ENCODE data around the gene IL5RA.

IL5RA gene

DNA sequence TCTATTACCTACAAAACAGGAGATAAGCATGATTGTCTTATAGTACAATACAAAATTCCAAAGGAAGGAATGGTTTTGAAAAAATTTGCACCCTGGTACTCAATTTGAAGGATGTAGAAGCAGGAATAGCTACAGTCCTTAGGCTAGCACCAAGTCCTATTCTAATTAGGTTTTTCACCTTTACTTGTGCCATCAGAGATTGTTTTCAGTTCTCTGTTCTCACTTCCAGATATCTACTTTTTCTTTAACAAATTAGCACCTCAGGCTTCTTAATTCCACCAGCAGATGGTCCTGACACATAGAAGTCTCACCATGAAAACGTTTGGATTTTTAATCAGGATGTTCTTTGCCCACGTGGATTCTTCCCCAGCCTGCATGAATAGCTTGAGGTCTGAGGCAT, 43.8 kb downstream of the IL5RA start:
- TF ChIP-seq, protein P1, sequence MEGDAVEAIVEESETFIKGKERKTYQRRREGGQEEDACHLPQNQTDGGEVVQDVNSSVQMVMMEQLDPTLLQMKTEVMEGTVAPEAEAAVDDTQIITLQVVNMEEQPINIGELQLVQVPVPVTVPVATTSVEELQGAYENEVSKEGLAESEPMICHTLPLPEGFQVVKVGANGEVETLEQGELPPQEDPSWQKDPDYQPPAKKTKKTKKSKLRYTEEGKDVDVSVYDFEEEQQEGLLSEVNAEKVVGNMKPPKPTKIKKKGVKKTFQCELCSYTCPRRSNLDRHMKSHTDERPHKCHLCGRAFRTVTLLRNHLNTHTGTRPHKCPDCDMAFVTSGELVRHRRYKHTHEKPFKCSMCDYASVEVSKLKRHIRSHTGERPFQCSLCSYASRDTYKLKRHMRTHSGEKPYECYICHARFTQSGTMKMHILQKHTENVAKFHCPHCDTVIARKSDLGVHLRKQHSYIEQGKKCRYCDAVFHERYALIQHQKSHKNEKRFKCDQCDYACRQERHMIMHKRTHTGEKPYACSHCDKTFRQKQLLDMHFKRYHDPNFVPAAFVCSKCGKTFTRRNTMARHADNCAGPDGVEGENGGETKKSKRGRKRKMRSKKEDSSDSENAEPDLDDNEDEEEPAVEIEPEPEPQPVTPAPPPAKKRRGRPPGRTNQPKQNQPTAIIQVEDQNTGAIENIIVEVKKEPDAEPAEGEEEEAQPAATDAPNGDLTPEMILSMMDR (IDR thresholded peaks at IDR 0.05; ENCODE audit: low read depth, low read length) = no peak
- DNase-seq (ENCODE audit: extremely low read depth, low read depth) = no peak

DNA sequence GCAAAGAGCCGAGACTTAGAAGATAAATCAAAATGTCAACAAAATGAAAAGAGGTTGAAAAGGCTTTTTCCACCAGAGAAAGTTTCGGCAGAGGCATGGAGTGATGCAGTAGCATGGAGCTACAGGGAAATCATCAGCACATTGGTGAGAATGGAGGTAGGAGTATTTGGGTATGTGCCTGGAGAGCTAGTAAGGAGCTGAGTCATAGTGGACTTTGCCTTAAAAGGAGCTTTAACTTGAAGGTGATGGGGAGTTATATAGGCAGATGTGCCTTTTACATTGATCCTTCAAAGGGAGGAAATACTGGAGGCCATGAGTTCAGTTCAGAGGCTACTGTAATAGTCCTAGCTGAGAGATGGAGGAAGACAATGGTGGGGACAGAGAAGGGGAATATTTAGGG, 44.3 kb downstream of the IL5RA start:
- DNase-seq (ENCODE audit: extremely low read depth, low read depth) = no peak
- TF ChIP-seq, protein P1 (IDR thresholded peaks at IDR 0.05; ENCODE audit: low read depth, low read length) = no peak

DNA sequence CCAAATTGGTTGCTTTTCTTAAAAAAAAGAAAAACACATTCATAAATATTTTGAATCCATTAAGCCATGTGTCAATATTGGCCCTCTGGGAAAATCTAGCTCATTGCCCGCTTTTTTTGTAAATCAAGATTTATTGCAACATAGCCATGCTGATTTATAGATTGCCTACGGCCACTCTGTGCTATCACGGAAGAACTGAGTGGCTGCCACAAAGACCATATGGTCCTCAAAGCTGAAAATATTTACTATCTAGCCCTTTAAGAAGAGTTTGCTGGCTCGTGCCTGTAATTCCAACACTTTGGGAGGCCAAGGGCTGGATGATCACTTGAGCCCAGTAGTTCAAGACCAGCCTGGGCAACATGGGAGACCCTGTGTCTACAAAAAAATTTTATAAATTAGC, 45.9 kb downstream of the IL5RA start:
- DNase-seq (ENCODE audit: extremely low read depth, low read depth) = no peak
- TF ChIP-seq, protein P1 (IDR thresholded peaks at IDR 0.05; ENCODE audit: low read depth, low read length) = no peak

DNA sequence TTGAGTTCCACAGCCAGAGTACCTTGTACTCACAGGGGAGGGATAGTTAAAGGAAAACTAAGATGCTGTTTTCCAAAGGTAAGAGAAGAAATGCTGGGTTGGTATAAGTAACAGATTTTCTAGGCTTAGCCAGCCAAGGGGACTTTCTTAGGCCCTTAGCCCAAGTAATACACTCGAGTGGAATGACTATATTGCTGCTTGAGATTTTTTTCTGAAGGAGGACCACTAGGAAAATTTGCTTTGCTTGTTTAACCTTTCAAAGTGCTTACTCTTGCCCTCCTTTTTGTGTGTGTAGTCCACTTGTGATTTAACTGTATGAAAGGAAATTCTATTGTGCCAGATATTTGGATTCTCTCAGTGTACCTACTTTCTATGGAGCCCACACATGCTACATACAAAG, 50.5 kb downstream of the IL5RA start:
- no peak for DNase-seq (ENCODE audit: extremely low read depth, low read depth)

DNA sequence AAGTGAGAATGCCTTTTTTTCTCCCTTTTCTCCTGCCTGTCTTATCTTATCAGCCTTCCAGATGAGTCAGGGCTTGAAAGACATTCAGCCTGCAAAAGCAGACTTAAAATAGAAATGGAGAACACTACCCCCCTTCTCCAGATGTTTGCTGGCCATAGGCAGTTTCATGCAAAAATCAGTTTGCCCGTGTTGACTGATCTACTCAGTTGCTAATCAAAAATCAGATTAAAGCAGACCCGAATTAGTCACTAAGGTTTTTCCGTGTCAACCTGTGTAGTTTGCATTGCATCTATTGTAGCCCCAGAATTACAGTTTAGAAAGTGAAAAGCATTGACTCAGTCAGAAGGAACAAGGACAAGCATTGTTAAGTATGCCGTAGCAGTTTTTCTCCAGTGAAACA, 56.2 kb downstream of the IL5RA start:
- DNase-seq (ENCODE audit: extremely low read depth, low read depth) = no peak
- TF ChIP-seq, protein P1 (IDR thresholded peaks at IDR 0.05; ENCODE audit: low read depth, low read length) = no peak

More for the DNA sequence above, 50.5 kb downstream of the IL5RA start:
- TF ChIP-seq, protein P1 (IDR thresholded peaks at IDR 0.05; ENCODE audit: low read depth, low read length) = no peak

DNA sequence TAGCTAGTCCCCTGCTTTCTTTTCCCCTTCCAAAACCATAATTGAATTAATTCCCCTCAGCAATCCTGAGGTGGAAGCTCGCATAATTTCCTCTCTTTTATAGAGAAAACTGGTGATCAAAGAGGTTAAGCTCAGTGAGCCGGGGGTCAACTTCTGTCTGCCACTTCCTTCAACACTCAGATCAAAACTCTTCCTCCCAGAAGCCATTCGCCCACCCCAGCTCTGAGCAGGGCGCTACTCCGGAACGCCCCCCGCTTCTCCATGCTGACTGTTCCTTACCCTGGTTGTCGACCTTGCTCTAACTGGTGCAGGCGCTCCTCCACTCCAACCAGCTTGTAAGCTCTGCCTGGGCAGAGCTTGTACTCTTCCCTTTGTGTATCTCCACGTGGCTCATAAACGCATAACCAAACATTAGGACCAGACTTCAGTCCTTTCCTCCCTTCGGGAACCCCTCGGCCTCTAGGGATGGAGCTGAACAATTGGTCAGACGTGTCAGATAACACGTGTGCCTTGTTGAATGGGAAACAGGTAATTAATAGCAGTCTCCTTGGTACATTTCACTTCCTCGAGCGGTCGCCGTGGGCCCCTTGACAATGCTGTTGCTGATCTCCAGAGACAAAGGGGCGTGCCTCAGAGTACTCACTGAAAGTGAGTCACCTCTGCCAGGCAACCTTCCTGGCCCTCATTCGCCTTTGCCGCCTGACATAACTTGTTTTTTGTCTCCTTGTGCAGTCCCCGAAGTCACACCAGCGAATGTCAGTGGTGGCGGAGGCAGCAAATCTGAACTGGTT, 71.8 kb downstream of the IL5RA start:
- TF ChIP-seq, protein P1 (IDR thresholded peaks at IDR 0.05; ENCODE audit: low read depth, low read length) = no peak
- DNase-seq (ENCODE audit: extremely low read depth, low read depth) = no peak

DNA sequence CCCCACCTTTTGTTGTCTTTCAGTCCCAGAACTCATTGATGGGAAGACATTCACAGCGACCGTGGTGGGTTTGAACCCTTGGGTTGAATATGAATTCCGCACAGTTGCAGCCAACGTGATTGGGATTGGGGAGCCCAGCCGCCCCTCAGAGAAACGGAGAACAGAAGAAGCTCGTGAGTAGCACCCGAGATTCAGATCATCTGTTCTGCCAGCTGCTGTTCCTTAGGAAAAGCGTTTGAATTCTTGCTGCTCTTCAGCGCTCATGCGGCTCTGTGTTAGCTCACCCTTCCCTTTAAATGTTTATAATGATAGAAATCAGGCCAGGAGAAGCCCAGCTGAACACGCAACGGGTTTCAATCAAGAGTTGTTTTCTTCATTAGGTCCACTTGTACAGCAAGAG, 73.0 kb downstream of the IL5RA start:
- no peak for DNase-seq (ENCODE audit: extremely low read depth, low read depth)
- TF ChIP-seq, protein P1 (IDR thresholded peaks at IDR 0.05; ENCODE audit: low read depth, low read length) = no peak

Measured in AG09319 (cell line).